ENCODE results near the gene WNT8B. TPM values are rescaled to one million over a fixed set of nuclear protein-coding genes. Genes with fewer than 3 reads are reported as not detected.

The WNT8B gene
- polyA plus RNA-seq, 1 donor from 2014 or later: 0.37 TPM

DNA sequence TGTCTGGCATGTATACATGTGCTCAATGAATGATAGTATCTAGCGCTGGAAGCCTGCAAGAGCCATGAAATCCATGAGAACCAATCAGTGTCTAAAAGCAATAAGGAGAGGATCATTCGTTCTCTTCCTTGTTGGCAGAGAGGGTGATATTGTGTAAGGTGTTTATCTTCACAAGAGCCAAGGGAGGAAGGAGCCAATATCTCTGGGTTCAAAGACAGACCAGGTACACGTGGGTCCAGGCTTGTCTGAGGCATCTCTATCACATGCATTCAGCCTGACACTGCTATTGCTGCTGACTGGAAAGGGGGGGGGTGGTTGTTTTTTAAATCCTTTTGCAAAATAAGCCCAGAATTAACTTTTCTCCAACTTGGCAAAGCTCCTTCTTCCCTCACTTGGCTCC, 52.8 kb downstream of the WNT8B start:
- no peak overlapping the region for H3K9ac ChIP-seq (ENCODE audit: low read length)

DNA sequence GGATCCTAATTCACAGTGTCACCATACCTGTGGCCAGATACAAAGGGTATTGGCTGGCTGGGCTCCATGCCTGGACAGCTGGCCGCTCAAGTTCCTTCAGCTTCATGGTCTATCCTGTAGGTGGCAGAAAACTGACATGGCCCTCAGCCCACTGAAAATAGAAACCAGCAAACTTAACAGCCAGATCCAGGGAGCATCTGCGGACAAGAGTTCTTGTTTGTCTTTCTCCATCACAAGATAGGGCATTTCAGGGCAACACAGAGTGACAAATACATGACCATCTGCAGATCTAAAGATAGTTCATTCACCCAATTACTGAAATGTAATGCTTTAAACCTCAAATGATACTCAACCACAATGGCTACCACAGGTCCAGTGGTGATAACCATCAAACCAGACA, 54.0 kb downstream of the WNT8B start:
- Histone ChIP-seq H3K4me3 (ENCODE audit: low read length) (no peak overlapping the region), H2AFZ (ENCODE audit: low read depth, low read length) (no peak overlapping the region), H3K79me2 (replicated peaks; ENCODE audit: insufficient read depth, low read length) (no peaks in the 10 kb centered on the region), H3K4me2 (ENCODE audit: low read length) (no peak overlapping the region), H3K27ac (ENCODE audit: low read length) (no peak overlapping the region), H3F3A (ENCODE audit: insufficient read depth, low read length, poor library complexity, severe bottlenecking) (no peaks in the 10 kb centered on the region), H3K9me2 (ENCODE audit: insufficient read depth, low read length) (no peaks in the 10 kb centered on the region), H3K9me3 (ENCODE audit: low read length) (no peaks in the 10 kb centered on the region), H3K27me3 (ENCODE audit: insufficient read depth, low read depth, low read length) (peaks cover 21% of the 10 kb centered on the region), H3K36me3 (ENCODE audit: insufficient read depth, low read length) (no peaks in the 10 kb centered on the region), H3K9ac (ENCODE audit: low read length) (no peak overlapping the region), H4K20me1 (ENCODE audit: insufficient read depth) (no peaks in the 10 kb centered on the region)
- TF ChIP-seq TAF1 (IDR thresholded peaks at IDR 0.05; ENCODE audit: low read depth) (no peak), RAD21 (conservative IDR thresholded peaks at IDR 0.05) (no peak), EP300 (conservative IDR thresholded peaks at IDR 0.05; ENCODE audit: poor library complexity, severe bottlenecking) (no peak), SMC3 (conservative IDR thresholded peaks at IDR 0.05; ENCODE audit: poor library complexity) (no peak), POLR2AphosphoS5 (IDR thresholded peaks at IDR 0.05) (no peak)
- TF ChIP-seq, protein P1, sequence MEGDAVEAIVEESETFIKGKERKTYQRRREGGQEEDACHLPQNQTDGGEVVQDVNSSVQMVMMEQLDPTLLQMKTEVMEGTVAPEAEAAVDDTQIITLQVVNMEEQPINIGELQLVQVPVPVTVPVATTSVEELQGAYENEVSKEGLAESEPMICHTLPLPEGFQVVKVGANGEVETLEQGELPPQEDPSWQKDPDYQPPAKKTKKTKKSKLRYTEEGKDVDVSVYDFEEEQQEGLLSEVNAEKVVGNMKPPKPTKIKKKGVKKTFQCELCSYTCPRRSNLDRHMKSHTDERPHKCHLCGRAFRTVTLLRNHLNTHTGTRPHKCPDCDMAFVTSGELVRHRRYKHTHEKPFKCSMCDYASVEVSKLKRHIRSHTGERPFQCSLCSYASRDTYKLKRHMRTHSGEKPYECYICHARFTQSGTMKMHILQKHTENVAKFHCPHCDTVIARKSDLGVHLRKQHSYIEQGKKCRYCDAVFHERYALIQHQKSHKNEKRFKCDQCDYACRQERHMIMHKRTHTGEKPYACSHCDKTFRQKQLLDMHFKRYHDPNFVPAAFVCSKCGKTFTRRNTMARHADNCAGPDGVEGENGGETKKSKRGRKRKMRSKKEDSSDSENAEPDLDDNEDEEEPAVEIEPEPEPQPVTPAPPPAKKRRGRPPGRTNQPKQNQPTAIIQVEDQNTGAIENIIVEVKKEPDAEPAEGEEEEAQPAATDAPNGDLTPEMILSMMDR (IDR thresholded peaks at IDR 0.05; ENCODE audit: poor library complexity, severe bottlenecking): no peak
- TF ChIP-seq, protein P2, sequence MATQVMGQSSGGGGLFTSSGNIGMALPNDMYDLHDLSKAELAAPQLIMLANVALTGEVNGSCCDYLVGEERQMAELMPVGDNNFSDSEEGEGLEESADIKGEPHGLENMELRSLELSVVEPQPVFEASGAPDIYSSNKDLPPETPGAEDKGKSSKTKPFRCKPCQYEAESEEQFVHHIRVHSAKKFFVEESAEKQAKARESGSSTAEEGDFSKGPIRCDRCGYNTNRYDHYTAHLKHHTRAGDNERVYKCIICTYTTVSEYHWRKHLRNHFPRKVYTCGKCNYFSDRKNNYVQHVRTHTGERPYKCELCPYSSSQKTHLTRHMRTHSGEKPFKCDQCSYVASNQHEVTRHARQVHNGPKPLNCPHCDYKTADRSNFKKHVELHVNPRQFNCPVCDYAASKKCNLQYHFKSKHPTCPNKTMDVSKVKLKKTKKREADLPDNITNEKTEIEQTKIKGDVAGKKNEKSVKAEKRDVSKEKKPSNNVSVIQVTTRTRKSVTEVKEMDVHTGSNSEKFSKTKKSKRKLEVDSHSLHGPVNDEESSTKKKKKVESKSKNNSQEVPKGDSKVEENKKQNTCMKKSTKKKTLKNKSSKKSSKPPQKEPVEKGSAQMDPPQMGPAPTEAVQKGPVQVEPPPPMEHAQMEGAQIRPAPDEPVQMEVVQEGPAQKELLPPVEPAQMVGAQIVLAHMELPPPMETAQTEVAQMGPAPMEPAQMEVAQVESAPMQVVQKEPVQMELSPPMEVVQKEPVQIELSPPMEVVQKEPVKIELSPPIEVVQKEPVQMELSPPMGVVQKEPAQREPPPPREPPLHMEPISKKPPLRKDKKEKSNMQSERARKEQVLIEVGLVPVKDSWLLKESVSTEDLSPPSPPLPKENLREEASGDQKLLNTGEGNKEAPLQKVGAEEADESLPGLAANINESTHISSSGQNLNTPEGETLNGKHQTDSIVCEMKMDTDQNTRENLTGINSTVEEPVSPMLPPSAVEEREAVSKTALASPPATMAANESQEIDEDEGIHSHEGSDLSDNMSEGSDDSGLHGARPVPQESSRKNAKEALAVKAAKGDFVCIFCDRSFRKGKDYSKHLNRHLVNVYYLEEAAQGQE (IDR thresholded peaks at IDR 0.05; ENCODE audit: borderline replicate concordance): no peak

More for the DNA sequence above, 52.8 kb downstream of the WNT8B start:
- TF ChIP-seq MXI1 (conservative IDR thresholded peaks at IDR 0.05; ENCODE audit: poor library complexity, severe bottlenecking): no peak
- TF ChIP-seq EZH2 (IDR thresholded peaks at IDR 0.05; ENCODE audit: borderline replicate concordance, insufficient read depth, low read length, poor library complexity, severe bottlenecking): no peak
- TF ChIP-seq, protein P2 (IDR thresholded peaks at IDR 0.05; ENCODE audit: borderline replicate concordance): no peak
- no peak for TF ChIP-seq POLR2AphosphoS5 (IDR thresholded peaks at IDR 0.05)
- no peak for TF ChIP-seq RAD21 (conservative IDR thresholded peaks at IDR 0.05)
- no peak for TF ChIP-seq SMC3 (conservative IDR thresholded peaks at IDR 0.05; ENCODE audit: poor library complexity)
- TF ChIP-seq TAF1 (IDR thresholded peaks at IDR 0.05; ENCODE audit: low read depth): no peak
- no peak for TF ChIP-seq EP300 (conservative IDR thresholded peaks at IDR 0.05; ENCODE audit: poor library complexity, severe bottlenecking)
- TF ChIP-seq, protein P1 (IDR thresholded peaks at IDR 0.05; ENCODE audit: poor library complexity, severe bottlenecking): no peak
- H3K9me2 ChIP-seq (ENCODE audit: insufficient read depth, low read length): no peaks in the 10 kb centered on the region
- H3K27ac ChIP-seq (ENCODE audit: low read length): no peak overlapping the region
- H2AFZ ChIP-seq (ENCODE audit: low read depth, low read length): no peak overlapping the region
- peaks cover 21% of the 10 kb centered on the region for H3K27me3 ChIP-seq (ENCODE audit: insufficient read depth, low read depth, low read length)
- H4K20me1 ChIP-seq (ENCODE audit: insufficient read depth): no peaks in the 10 kb centered on the region
- H3K9me3 ChIP-seq (ENCODE audit: low read length): no peaks in the 10 kb centered on the region
- no peaks in the 10 kb centered on the region for H3K79me2 ChIP-seq (replicated peaks; ENCODE audit: insufficient read depth, low read length)
- no peaks in the 10 kb centered on the region for H3F3A ChIP-seq (ENCODE audit: insufficient read depth, low read length, poor library complexity, severe bottlenecking)
- H3K36me3 ChIP-seq (ENCODE audit: insufficient read depth, low read length): no peaks in the 10 kb centered on the region
- H3K4me2 ChIP-seq (ENCODE audit: low read length): no peak overlapping the region
- no peak overlapping the region for H3K4me3 ChIP-seq (ENCODE audit: low read length)
